ENCODE data around the gene PPP1CA.
"Not testable (repeated sequence)": the region's sequence is repeated elsewhere in the genome, so short reads cannot be mapped to it uniquely, and the experiment has no call there.

PPP1CA gene

DNA sequence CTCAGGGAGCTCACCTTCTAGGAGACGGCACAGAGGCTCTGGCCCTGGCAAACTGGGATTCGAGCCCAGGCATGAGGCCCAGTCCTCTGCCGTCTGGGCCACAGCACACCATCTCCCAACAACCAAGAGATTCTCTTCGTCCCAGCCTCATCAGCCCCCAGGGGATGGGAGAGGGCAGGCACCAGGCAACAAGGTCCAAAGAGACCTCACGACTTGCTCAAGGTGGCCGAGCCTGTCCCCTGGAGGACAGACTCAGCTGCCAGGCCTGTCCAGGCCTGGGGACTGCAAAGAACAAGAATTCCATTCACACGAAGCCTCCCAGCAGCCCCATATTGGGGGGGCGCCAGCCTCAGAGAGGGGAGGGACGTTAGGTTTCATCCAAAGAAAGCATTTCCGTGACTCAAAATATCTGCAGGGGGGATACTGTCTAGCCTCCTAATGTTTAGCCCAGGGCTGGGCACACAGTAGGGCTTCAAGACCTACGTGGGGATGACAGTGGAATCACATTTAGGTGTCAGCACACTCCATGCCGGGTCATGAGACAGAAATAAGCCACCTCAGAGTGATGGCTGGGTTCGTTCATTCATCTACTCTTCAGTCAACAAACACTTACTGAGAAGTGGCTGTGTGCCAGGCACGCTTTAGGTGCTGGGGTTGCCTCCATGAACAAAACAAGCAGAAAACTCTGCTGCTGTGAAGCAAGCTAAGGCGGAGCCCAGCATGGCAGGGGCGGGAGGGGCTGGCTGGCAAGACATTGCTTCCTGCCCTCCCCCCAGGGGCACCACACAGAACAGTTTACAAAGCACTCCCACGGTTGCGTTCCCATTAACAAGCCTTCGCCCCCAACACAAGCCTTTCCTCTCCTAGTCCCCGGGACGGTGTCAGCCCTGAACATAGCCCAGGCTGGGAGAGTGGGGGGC lies 15.0 kb upstream of the PPP1CA start:
- DNase-seq: peak; percentile 94

- DNase-seq: no peak
These were observed 14.0 kb upstream of the PPP1CA start, which contains the start of gene CARNS1 for GRCh38 chr11:67415501-67416304. CARNS1 (plus strand) TSS chr11:67415678; CDS start chr11:67416200, 522 bp downstream.

DNA sequence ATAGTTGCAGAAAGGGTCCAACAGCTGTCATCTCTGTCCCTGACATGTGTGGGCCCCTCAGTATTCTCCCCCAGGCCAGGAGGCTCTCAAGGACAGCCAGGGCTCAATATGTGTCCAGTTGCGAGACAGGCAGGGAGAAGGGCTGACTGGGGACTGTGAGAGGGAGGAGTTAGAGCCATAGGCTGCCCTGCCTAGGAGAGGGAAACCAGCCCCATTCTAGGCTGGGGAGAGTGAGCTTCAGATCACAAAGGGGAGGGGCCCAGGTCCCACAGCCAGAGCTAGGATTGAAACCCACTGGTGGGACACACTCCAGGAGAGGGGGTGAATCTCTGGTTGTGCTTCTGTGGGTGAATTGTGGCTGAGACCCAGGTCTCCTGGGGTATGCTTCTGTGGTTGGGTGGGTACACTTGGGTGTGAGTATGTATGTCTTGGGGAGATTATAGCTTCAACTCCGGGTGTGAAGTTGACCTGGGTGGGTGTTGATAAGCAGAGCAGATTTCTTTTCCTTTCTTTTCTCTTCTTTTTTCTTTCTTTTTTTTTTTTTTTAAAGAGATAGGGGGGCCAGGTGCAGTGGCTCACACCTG lies 11.7 kb upstream of the PPP1CA start:
- DNase-seq: no peak

DNA sequence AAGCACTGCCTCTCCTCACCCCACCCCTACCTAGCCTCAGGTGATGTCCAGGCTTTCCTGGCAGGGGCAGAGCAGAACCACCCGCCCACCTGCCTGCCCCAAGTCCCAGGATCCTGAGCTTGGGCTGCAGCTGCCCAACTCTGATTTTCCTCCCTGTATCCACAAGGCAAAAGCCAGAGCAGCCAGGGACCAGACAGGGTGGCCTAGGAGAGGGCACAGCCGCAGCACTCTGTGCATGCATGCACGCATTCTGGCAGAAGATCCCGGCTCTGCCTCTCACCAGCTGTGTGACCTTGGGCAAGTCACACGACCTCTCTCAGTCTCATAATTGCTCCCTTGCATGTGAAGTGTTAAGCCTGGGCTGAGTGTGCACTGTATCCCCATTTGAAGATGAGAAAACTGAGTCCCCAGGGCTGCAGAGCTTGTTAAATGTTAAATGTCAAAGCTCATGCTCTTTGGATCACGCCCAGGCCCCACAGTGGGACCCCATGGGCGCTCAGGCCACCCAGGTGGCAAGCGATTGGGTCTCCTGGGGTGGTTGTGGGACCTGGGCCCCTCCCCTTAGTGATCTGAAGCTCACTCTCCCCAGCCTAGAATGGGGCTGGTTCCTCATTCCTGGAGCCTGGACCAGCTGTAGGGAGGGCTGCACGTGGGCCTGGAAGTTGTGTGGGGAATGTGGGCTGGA lies 11.0 kb upstream of the PPP1CA start:
- no peak for DNase-seq

DNA sequence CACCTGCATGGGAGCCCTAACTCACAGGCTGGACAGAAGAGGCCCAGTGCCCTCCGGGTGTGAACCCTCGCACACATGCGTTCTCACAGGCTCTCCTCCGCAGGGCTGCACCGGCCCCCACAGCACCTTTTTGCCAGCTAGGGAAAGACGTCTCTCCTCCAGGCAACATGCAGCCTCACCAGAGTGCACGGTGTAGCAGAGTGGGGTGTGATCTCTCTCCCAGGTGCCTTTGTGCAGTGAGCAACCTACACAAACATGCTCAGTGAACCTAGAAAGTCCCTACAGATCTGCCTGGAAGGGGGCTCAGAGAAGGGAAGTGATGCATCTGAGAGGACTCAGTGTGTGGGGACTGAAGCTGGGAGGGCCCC lies 10.1 kb upstream of the PPP1CA start:
- DNase-seq: no peak

GRCh38 chr11:67410984-67411784 lies 9.5 kb upstream of the PPP1CA start:
- DNase-seq: no peak

DNA sequence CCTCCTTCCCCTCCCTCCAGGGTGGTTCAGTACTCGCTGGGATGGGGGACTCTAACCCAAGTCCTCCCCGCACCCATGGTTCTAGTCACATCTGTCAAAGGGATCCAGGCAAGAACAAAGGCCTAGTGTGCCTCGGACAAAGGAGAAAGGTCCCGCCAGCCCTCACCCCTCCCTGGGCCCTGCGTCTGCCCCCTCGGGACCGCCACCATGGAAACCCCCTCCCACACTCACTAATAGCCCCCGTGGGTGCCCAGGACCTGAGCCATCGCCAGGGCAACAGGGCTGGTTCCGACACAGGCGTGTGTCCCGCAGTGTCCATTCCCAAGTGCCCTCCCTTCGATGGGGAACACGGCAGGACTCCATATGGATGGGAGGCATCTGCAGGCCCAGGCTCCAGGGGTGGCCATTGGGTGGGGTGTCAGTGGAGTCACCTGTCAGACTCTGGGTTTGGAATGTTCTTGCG lies 8.7 kb upstream of the PPP1CA start:
- no peak for DNase-seq

- no peak for DNase-seq
These were observed 8.2 kb upstream of the PPP1CA start for GRCh38 chr11:67409781-67410368.

DNA sequence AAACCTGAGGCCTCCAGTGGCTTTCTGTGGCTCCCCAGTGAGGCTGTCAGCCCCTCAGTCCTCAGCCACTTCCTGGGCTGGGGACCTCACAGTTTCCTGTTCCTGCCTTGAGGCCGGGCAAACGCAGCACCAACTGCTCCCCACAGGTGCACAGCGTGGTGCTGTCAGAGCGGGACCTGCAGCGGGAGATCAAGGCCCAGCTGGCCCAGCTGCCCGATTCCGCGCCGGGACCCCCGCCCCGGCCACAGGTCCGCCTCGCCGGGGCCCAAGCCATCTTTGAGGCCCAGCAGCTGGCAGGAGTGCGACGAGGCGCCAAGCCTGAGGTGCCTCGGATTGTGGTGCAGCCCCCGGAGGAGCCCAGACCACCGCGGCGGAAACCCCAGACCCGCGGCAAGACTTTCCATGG lies 7.6 kb upstream of the PPP1CA start:
- DNase-seq: no peak

- no peak for DNase-seq
These were observed 7.0 kb upstream of the PPP1CA start for GRCh38 chr11:67408437-67409200.

- DNase-seq: no peak
These were observed 6.1 kb upstream of the PPP1CA start for GRCh38 chr11:67407688-67408163.

- peak; percentile 17 for DNase-seq
These were observed 5.5 kb upstream of the PPP1CA start for GRCh38 chr11:67406969-67407687.

DNA sequence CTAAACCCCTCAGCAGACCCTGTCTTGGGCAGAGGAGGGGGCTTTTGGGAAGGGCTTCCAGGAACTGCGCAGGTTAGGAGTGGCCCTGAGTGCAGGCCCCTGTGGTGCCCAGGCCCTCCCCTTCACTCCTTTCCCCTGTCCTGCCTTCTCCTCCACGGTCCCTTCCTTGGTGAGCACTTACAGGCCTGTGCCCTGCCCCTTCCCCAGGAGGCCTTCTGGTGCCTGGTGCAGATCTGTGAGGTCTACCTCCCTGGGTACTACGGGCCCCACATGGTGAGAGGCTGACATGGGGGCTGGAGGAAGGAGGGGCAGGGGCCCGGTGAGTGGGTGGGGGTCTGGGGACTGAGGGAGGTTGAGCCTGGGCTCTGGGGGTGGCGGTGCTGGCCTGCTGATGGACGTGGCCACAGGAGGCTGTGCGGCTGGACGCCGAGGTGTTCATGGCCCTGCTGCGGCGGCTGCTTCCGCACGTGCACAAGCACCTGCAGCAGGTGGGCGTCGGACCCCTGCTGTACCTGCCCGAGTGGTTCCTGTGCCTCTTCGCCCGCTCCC lies 4.8 kb upstream of the PPP1CA start:
- DNase-seq: no peak

DNA sequence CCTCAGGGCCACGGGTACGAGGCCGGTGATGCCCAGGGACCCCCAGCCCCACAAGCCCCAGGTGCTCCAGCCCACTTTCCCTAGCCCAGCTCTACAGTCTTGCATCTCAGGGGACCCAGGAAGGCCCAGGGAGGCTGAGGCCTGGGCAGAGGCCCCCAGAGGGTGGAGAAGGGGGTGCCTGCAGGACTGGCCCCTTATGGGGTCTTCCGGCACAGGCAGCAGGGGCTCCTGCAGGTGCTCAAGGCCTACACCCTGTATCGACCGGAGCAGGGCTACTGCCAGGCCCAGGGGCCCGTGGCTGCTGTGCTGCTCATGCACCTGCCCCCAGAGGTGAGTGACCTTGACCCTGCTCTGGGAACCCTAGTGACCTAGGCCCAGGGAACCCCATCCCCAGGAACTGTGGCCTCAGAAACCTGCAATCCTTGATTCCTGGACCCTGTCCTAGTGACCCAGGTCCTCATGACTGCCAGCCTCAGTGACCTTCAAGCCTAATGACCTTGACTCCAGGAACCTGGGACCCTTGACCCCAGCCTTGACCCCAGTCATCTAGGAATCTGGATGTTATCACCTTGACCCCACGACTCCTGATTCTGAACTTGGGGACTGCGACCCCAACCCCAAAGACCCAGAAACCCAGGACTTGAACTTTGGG lies 4.2 kb upstream of the PPP1CA start:
- DNase-seq: no peak

DNA sequence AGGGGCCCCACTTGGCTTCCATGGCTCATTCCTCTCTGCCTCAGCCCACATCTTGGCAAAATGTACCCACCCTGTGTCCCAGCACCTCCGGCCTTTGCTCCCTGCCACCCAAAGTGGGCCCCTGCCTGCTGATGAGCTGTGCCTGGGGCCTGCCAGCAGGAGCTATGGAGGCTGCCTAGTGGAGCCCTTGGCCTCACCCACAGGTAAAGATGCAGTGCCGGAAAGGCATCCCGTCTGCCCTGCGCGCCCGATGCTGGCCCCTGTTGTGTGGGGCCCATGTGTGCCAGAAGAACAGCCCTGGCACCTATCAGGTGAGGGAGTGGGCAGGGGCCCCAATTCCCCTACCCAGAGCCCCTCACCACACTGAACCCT lies 3.5 kb upstream of the PPP1CA start:
- no peak for DNase-seq

GRCh38 chr11:67404515-67405195 lies 3.0 kb upstream of the PPP1CA start:
- no peak for DNase-seq

DNA sequence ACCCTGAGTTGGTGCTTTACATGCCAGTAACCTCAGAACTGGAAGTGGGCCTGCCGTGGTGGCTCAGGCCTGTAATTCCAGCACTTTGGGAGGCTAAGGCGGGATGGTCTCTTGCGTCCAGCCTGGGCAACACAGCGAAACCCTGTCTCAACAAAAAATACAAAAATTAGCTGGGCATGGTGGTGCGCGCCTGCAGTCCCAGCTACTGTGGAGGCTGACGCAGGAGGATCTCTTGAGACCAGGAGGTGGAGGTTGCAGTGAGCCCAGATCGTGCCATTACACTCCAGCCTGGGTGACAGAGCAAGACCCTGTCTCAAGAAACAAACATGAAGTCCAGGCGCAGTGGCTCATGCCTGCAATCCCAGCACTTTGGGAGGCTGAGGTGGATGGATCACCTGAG lies 1.4 kb upstream of the PPP1CA start:
- DNase-seq: not testable (repeated sequence)

DNA sequence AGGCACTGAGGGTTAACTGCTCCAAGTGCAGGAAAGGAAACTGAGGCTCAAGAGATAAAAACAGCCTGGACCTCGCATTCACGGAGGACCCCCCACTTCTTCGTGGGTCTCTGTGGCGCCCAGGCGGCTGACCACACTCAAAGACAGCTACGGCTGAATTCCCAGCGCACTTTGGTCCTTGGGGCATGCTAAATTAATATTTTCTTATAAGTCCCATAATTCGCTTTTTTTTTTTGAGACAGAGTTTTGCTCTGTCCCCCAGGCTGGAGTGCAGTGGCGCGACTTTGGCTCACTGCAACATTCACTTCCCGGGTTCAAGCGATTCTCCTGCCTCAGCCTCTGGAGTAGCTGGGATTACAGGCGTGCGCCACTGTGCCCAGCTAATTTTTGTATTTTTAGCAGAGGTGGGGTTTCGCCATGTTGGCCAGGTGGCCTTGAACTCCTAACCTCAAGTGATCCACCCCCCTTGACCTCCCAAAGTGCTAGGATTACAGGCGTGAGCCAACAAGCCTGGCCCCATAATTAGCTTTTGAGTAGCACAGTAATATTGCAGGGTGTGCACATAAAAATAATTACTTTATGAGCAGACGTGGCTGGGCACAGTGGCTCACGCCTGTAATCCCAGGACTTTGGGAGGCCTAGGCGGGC lies 658 bp upstream of the PPP1CA start:
- DNase-seq: not testable (repeated sequence)
